ENCODE results near the gene ANP32B. TPM values are rescaled to one million over a fixed set of nuclear protein-coding genes. Genes with fewer than 3 reads are reported as not detected.
"Not testable (repeated sequence)": the region's sequence is repeated elsewhere in the genome, so short reads cannot be mapped to it uniquely, and the experiment has no call there.

ANP32B gene
- total RNA-seq, 2 donors from 2014 or later: 133 to 183 TPM

DNA sequence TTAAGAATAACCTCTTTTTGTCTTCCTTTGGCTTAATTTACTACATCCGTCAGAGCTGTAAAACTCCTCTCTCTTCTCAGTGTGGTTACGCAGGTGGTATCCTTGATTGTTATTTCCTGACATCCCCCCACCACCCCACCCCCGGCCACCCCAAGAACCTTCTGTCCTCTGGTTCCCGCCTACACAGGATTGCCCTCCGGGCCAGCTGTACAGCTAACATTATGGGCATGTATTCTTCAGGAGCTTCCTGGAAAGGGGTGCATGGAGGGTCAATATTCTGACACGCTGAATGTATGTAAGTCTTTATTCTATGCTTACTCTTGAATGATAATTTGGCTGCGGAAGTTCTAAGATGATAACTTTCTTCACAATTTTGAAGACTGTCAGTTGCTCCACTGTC lies 13.0 kb upstream of the ANP32B start:
- Histone ChIP-seq H3K4me3 (no peak overlapping the region), H3K4me1 (no peaks in the 10 kb centered on the region), H3K27ac (no peak overlapping the region), H3K27me3 (no peaks in the 10 kb centered on the region), H3K36me3 (no peaks in the 10 kb centered on the region), H3K9me3 (no peaks in the 10 kb centered on the region), H3K9ac (ENCODE audit: low read depth in 2 of 2, low read length in 2 of 2) (no peak overlapping the region)
- TF ChIP-seq, protein P1, sequence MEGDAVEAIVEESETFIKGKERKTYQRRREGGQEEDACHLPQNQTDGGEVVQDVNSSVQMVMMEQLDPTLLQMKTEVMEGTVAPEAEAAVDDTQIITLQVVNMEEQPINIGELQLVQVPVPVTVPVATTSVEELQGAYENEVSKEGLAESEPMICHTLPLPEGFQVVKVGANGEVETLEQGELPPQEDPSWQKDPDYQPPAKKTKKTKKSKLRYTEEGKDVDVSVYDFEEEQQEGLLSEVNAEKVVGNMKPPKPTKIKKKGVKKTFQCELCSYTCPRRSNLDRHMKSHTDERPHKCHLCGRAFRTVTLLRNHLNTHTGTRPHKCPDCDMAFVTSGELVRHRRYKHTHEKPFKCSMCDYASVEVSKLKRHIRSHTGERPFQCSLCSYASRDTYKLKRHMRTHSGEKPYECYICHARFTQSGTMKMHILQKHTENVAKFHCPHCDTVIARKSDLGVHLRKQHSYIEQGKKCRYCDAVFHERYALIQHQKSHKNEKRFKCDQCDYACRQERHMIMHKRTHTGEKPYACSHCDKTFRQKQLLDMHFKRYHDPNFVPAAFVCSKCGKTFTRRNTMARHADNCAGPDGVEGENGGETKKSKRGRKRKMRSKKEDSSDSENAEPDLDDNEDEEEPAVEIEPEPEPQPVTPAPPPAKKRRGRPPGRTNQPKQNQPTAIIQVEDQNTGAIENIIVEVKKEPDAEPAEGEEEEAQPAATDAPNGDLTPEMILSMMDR (IDR thresholded peaks at IDR 0.05): no peak
- intact Hi-C loops (cut with DNase I): no loop called here
- DNase-seq: no peak

DNA sequence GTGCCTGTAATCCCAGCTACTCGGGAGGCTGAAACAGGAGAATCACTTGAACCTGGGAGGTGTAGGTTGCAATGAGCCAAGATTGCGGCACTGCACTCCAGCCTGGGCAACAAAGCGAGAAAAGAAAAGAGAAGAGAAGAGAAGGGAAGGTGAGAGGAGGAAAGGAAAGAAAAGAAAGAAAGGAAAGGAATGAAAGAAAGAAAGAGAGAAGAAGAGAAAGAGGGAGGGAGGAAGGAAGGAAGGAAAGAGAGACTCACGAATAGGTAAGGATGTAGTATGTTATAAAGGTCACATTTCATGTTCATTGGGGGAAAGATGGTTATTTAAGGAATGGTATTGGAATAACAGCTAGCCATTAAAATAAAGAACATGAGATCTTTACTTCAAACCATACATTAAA lies 10.4 kb upstream of the ANP32B start:
- H3K9ac ChIP-seq (ENCODE audit: low read depth in 2 of 2, low read length in 2 of 2): no peak overlapping the region
- intact Hi-C loops (cut with DNase I): no loop called here

DNA sequence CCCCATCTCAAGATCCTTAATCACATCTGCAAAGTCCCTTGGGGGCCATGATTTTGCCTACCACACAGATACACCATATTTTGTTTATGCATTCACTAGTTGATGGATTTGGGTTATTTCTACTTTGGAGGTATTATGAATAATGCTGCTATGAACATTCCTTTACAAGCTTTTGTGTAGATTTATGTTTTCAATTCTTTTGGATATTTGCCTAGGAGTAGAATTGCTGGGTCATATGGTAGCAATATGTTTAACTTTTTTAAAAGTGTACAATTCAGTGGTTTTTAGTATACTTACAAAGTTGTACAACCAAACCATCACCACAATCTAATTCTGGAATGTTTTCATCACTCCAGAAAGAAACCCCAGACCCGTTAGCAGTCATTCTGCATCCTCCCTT lies 7.8 kb upstream of the ANP32B start:
- H3K27me3 ChIP-seq: no peaks in the 10 kb centered on the region
- no peak for DNase-seq
- TF ChIP-seq, protein P1 (IDR thresholded peaks at IDR 0.05): no peak
- H3K36me3 ChIP-seq: no peaks in the 10 kb centered on the region
- H3K9ac ChIP-seq (ENCODE audit: low read depth in 2 of 2, low read length in 2 of 2): no peak overlapping the region
- intact Hi-C loops (cut with DNase I): no loop called here
- H3K4me3 ChIP-seq: no peak overlapping the region
- H3K4me1 ChIP-seq: no peaks in the 10 kb centered on the region
- no peak overlapping the region for H3K27ac ChIP-seq
- H3K9me3 ChIP-seq: no peaks in the 10 kb centered on the region

More for the DNA sequence above, 10.4 kb upstream of the ANP32B start:
- H3K4me1 ChIP-seq: no peaks in the 10 kb centered on the region
- no peak overlapping the region for H3K4me3 ChIP-seq
- no peak overlapping the region for H3K27ac ChIP-seq
- no peaks in the 10 kb centered on the region for H3K27me3 ChIP-seq
- no peaks in the 10 kb centered on the region for H3K36me3 ChIP-seq
- DNase-seq: no peak
- TF ChIP-seq, protein P1 (IDR thresholded peaks at IDR 0.05): no peak
- no peaks in the 10 kb centered on the region for H3K9me3 ChIP-seq

DNA sequence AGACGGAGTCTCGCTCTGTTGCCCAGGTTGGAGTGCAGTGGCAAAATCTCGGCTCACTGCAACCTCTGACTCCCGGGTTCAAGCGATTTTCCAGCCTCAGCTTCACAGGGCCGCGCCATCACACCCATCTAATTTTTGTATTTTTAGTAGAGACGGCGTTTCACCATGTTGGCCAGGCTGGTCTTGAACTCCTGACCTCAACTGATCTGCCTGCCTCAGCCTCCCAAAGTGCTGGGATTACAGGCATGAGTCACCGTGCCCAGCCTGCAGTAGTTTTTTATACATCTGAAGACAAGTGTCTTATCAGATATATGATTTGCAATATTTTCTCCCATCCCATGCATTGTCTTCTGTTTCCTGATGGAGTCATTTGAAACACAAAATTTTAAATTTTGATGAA lies 6.5 kb upstream of the ANP32B start:
- H3K4me1 ChIP-seq; H3K9me3 ChIP-seq; H3K36me3 ChIP-seq; intact Hi-C loops (cut with DNase I); H3K9ac ChIP-seq (ENCODE audit: low read depth in 2 of 2, low read length in 2 of 2); H3K27me3 ChIP-seq; H3K4me3 ChIP-seq; H3K27ac ChIP-seq; DNase-seq: not testable (repeated sequence)

DNA sequence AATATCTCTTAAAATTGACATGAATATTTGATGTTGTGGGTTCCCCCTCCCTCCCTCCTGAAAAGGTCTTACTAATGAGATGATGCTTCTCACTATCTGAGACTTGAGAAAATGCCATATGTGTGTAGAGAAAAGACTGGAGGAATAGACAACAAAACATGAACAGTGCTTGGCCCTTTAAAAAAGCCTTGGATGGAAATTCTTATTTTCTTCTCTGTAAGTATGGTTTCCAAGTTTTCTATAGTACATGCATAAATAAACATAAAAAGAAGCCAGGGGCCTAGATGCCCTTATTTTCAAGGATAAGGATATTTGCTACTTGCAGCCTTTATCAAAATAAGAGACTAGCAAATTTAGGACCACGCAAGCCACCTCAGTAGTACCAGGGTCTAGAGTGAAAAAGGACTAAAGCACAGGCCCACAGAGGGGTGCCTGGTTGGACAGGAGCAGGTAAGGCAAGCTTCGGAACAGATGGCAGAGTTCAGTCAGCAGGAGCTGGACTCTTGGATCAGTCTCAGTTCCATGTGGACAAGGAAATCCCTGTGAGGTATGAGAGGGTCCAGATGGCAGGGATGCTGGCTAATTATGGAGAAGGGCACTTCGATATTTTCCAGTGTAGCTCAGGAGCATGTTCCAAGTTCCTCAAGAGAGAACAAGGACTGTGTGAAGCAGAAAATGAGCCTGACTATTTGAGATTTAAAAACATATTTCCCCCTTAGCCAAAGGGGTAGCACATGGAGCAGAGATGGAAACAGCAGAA lies 4.6 kb upstream of the ANP32B start:
- H3K4me1 ChIP-seq: no peaks in the 10 kb centered on the region
- H3K4me3 ChIP-seq: no peak overlapping the region
- TF ChIP-seq, protein P1 (IDR thresholded peaks at IDR 0.05): no peak
- intact Hi-C loops (cut with DNase I): no loop called here
- DNase-seq: no peak
- no peaks in the 10 kb centered on the region for H3K9me3 ChIP-seq
- H3K27ac ChIP-seq: no peak overlapping the region
- no peaks in the 10 kb centered on the region for H3K36me3 ChIP-seq
- no peak overlapping the region for H3K9ac ChIP-seq (ENCODE audit: low read depth in 2 of 2, low read length in 2 of 2)
- no peaks in the 10 kb centered on the region for H3K27me3 ChIP-seq

DNA sequence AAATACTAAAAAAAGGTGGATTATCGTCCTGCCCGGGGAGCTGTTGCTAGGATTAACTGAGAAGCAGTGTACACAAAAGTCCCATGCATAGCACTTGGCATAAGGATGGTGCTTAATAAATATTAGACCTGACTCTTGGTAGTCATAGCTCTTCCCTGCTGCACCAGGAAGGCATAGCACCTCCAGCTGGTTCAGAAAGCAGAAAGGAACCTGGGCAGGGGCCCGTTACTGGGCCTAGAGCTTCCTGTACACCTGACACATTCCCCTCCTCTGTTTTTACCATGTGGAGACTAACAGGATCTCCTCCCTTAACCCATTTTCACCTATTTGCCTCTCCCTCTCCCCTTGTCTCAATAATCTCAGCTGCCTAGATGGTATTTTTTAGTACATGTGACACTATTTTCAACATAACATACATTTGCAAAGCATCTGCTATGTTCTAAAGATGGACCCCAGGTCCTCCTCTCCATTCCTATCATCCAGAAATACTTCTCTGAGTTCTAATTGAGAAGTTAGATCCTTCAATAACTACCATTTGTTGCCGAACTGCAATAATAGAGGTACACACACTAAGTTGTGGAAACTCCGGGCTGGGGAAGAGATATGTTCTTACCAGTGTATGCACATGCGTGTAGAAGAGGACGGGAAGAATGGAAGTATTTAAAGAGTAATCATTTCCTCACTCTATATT lies 3.2 kb upstream of the ANP32B start:
- Histone ChIP-seq H3K9me3 (no peaks in the 10 kb centered on the region), H3K36me3 (no peaks in the 10 kb centered on the region), H3K27ac (no peak overlapping the region), H3K27me3 (no peaks in the 10 kb centered on the region), H3K4me1 (no peaks in the 10 kb centered on the region), H3K4me3 (no peak overlapping the region), H3K9ac (ENCODE audit: low read depth in 2 of 2, low read length in 2 of 2) (no peak overlapping the region)
- intact Hi-C loops (cut with DNase I): no loop called here
- DNase-seq: no peak
- TF ChIP-seq, protein P1 (IDR thresholded peaks at IDR 0.05): no peak
